Measurements from ENCODE around the gene ARV1.

The ARV1 gene

DNA sequence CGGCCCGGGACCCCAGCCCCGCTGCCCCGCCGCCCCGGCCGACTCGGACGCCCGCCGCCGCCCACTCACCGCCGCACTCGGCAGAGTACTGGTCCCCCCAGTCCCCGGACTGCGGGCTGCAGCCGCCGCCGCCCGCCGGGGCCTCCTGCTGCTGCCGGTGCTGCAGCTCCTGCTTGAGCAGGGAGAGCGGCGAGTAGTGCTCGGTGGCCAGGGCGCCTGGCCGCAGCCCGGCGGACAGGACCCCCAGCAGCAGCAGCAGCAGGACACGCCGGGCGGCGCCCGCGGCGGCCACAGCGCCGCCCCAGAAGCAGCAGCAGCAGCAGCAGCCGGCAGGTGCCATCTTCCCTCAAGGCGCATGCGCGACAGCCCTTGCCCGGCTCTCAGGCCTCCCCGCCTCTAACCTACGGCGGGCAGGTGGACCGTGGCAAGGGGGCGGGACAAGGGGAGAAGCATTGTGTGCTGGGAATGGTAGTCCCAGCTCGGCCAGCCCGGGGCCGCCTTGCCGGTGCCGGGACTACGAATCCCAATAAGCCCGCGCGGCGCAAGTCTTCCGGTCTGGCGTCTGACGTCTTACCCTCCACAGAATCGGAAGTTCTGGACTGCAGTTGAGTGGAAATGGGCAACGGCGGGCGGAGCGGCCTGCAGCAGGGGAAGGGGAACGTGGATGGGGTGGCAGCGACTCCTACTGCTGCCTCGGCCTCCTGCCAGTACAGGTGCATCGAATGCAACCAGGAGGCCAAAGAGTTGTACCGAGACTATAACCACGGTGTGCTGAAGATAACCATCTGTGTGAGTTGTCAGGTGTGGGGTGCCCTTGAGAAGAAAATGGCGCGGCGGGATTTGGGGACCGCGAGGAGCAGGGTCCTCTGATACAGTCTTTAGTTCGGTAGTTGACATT lies at the start of gene ARV1, which contains the start of gene TTC13:
Gene ARV1, plus strand, starts transcription at position 604 of the 898 bp plus-strand sequence. Its CDS starts 12 bp downstream, at position 616.
Gene TTC13, minus strand, starts transcription at position 371 of the 898 bp plus-strand sequence. Its CDS starts 31 bp downstream, at position 340.
- peak; percentile 99 for DNase-seq

DNA sequence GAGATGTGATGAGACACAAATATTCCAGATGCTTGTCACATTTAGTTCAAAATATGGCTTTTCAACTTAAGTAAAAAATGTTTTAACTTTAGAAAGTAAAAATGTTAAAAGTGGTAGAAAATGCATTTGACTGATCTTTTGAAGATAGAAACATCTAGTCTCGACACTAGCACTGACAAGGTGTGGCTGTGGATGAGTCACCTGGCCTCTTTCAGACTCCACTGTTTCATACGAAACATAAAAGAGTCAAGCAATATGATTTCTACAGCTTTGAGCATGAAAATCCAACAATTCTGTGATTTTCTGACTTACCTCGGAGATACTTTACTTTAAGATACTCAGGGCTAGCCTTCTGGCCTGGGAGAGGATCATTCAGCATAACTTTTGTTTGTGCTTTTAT lies 47.9 kb upstream of the ARV1 start:
- no peak for DNase-seq

DNA sequence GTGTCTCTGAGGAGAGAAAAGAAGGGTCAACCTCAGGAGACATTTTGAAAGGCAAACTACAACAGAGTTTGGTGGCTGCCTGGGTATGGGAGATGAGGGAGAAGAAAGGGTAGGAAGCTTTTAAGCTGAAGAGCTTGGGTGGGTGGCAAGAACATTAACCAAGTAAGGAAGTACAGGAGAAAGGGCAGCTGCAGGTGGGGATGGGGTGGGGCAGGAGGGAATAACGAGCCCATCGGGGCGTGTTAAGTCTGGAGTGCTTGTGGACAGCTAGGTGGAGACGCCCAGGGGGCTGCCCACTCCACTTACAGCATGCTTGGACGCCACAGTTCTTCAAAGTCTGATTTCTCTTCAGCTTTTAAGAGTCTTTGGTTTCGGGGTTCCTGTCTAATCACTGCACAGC lies 43.0 kb upstream of the ARV1 start:
- no peak for DNase-seq

DNA sequence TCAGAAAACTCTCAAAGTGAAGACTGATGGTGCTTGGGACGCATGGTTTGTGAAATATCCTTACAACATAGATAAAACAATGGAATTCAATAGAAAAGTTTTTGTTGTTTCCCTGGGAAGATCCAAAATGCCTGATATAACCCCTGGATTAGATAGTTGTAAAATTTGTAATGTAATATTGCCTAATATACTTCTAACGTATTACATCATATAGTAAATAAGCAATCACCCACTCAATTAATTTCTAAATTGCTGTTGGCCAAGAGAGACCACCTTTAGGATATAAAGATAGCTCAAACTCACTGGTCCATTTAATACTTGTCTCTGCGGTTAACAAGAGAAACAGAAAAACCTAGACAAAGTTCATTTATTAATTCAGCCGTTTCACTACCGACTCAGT lies 42.4 kb upstream of the ARV1 start:
- no peak for DNase-seq

DNA sequence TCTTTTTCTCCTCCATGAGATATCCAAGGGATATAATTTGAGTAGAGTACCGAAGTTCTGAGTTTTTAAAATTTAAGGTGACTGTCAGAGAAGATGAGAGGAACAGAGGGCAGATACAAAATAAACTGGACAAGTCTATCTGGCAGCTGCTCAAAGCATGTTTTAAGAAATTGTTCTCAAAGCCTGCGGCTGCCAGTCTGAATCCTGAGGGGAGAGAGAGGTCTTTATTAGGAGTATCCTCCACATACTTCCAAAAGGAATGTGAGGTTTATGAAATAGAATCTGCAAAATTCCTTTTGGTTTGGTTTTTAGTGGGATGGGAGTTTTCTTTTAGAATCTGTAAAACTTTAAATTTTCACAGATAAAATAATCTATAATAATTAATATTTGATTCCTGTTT lies 41.5 kb upstream of the ARV1 start:
- DNase-seq = no peak

DNA sequence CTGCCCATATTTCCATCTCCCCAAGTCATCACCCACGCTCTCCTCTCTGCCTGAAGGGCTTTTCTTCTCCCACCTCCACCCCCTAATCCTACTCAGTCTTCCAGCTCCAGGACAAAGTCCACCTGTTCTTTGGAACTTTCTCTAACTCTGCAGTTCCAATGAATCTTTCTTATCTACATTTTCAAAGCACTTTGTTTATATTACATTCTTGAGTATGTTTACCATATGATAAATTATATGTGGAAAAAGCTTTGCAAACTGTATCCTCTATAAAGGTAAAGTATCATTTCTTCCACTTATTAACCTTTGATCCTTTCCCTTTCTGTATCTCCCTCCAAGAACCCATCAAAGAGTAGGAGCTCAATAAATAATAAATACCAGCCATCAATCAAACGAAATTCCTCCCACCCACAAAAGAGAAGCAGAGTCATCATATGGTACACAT lies 39.9 kb upstream of the ARV1 start:
- no peak for DNase-seq

DNA sequence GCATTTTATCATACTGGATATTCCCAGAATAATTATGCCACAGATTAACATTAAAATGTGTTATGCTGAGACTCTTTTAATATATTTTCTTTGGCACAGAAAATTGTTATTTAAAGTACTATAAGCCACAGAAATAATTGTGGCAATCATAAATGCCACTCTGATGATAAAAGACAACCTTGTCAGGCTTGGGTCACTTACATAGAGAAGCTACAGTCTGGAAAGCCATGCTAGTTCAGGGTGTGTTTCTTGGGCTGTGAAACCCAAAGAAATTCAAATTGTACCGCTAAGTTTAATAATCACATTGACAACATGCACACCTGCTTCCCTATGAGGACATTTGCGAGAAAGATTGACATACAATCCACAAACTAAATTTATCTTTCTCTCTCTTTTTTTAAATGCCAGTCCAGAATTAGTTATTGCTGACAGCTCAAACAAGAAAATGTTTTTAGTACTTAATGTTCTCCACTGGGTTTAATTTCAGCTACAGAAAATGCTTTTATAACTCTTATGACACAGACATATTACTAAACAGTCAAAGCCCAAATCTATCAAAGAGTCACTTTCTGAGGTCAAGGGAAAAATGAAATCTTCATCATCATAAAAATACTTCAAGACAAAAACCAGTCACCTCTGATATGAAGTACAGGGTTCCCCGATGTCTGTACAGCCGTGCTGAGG lies 38.9 kb upstream of the ARV1 start:
- no peak for DNase-seq

DNA sequence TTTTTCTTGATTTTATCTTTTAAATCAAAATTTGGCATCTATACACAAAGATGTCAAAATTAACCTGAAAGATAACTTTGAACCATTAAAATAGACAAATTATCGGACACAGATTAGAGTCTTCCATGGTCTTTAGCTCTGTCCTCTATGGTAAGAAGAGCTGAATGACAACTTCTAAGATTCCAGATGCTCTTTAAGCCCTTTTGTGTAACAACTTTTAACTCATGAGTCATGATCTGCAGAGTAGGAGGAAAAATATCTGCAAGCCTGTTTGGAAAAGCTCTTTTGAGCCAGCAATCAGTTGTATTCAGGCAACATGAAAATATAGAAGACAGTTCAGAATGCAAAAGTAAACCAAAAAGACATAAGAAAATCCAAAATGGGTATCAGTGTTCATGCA lies 38.0 kb upstream of the ARV1 start:
- no peak for DNase-seq

DNA sequence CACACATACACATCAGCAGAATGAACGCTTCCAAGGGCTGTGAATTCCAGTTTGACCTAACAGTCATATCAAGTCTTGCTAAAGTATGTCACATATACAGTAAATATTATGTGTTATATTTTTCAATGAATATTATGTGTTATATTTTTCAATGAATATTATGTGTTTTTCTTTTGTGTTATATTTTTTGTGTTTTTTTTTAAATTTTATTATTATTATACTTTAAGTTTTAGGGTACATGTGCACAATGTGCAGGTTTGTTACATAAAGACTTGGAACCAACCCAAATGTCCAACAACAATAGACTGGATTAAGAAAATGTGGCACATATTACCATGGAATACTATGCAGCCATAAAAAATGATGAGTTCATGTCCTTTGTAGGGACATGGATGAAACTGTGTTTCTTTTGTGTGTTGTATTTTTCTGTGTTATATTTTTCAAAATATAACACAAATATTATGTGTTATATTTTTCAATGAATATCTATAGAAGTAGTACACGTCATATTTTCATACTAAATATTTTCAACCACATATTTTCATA lies 35.8 kb upstream of the ARV1 start:
- DNase-seq = no peak

DNA sequence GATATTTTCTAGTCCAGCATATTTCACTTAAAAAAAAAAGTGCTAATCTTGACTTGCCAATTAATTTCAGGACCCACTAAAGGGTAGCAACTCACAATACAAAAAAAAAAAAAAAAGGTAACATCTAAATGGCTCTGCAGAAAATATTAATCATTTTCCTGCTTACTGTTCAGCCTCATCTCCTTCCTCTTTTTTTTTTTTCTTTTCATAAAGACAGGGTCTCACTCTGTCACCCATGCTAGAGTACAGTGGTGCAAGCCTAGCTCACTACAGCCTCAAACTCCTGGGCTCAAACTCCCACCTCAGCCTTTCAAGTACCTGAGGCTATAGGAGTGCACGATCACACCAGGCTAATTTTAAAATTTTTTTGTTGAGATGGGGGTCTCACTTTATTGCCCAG lies 30.6 kb upstream of the ARV1 start:
- DNase-seq = no peak

DNA sequence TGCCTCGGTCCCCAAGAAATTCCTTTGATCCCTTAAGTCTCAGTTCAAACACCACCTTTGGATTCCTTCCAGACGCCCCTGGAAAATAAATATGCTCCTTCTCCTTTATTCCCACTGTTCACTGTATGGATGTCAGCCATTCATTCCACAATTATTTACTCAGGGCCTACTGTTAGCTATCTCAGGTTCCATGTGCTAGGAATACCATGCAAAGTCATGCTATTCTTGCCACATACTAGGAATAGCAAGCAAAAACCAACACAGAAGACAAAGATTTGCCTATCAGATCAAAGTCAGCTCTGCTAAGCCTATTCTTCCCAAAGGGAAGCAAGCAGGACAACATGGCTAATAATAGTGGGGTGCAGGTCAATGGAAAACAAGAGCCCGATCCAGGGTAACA lies 30.0 kb upstream of the ARV1 start:
- DNase-seq = no peak

DNA sequence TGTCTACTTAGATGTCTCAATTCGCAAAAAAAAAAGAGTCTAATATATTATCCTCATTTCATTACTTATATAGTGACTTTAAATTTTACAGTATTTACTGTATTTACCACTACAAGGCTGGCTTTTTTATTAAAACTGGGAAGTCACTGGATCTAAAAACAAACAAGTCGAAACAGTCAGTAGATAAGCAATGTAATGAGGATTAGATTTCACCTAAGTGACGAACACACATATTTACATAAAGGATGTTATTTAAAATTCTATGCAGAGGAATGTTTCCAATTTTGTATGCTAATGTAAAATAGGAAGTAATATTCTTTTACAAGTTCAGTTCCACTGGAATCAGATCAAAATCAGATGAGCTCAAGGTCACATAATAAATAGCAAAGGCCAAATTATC lies 28.5 kb upstream of the ARV1 start:
- no peak for DNase-seq

DNA sequence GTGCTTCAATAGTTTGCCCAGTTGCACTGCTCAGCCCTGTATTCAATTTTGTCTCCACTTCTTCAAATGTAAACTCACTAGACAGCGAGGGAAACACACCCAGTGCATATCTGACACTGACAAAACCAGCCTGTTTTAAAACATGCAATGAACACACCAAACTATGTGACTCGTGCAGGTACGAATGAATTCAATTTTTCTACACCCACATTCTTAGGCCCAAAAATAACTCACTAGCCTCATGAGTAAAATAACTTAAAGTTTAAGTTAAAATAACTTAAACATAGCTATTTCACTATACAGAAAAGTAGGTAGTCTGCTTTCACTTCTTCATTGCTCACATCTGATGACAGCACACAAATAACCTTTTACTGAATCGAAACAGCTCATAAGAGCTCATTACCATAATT lies 21.3 kb upstream of the ARV1 start:
- DNase-seq = no peak

DNA sequence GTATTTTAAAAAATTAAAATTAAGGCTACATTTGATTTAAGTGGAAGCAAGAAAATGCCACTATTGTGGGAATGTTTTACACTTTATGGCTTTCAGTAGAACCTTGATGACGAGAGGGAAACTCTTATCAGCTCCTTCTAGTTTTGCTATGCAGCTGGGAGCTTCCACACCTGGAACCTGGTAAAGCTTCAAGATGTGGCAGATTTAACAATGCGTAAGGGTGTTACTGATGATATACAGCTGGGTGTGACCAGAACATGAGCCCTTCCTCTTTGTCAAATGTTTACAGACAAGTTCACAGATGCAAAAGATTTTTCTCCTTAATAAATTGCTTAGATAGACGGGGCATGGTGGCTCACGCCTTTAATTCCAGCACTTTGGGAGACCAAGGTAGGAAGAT lies 20.5 kb upstream of the ARV1 start:
- DNase-seq = no peak

DNA sequence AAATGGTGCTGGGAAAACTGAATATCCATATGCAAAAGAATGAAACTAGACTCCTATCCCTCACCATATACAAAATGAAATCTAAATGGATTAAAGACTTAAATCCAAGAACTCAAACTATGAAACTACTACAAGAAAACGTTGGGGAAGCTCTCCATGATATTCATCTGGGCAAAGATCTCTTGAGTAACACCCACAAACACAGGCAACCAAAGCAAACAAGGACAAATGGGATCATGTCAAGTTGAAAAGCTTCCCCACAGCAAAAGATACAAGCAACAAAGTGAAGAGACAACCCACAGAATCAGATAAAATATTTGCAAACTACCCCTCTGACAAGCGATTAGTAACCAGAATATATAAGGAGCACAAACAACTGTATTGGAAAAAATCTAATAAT lies 14.0 kb upstream of the ARV1 start:
- no peak for DNase-seq

DNA sequence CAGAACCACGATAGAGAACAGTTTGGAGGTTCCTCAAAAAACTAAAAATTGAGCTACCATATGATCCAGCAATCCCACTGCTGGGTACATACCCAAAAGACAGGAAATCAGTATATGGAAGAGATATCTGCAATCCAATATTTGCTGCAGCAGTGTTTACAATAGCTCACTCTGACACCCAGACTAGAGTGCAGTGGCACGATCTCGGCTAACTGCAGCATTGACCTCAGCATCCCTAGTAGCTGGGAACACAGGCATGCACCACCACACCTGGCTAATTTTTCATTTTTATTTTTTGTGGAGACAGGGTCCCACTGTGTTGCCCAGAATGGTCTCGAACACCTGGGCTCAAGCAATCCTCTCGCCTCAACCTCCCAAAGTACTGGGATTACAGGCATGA lies 13.4 kb upstream of the ARV1 start:
- DNase-seq = no peak

DNA sequence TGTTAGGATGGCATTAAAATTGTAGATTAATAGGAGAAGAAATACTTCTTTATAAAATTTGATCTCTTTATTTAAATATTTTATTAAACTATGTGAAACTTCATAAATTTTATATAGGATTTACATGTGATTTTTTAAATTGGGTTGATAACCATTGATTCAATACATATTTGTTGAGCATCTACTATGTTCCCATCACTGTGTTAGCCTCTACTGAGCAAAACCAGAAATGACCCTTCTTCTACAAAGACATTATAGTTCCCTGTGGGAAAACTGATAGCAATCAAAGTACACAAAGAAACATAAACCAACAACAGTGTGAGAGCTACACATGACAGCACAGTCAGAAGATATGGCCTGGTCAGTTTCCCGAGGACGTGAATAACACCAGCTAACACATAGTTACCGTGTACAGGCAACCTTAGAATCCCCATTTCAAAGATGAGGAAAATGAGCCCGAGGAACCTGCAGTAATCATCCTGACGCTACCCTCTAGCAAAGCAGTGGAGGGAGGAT lies 12.5 kb upstream of the ARV1 start:
- DNase-seq = no peak

DNA sequence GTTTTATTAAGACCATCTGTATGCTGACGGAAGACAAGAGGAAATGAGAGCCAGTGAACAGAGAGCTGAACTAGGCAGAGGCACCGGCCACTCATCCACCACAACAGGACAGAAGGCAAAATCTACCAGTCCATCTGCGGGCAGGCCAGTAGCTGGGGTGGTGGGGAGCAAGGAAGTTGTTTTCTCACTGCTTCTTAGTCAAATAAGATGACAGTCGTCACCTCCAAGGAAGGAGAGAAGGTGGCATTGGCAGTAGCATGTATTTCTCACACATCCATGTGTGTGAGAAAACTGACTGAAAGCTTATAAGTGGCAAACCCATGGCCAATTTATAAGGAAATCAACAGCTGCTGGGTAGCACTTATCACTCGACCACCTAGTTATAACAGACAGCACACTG lies 8.5 kb upstream of the ARV1 start:
- DNase-seq = no peak

DNA sequence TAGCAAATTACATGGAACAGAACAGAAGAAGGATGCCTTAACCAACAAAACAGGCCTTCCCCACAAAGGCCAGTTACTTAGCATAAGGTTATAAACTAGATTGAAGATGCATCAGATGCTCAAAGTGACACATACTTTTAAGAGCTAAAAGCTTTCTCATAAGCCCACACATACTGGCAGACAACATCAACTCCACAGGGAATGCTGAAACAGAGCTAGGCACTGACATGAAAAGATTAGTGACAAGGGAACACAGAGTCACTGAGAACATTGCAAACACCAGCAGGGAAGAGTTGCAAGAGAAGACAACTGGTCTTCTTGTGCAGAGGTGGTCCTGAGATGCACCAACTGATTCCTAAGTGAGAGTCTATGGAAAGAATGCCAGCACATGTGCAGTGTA lies 7.1 kb upstream of the ARV1 start:
- DNase-seq = no peak

DNA sequence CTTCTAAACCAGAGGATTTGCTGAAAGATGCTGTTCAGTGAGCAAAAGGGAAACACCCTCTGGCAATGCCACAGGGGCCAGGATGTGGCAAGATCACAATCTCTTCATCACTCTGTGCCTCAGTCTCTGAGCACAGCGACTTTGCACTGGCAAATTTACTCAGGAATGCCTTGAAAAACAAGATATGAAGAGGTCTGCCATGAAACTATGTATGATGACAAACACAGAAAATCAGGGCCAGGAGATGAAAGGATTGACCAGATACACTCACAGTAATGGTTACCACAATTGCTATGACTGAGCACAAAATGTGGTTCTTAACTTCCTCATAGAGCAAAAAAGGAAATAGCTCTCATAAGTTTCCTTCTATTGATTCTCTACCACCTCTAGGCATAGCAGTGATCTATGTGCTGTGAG lies 6.0 kb upstream of the ARV1 start:
- peak; percentile 48 for DNase-seq

DNA sequence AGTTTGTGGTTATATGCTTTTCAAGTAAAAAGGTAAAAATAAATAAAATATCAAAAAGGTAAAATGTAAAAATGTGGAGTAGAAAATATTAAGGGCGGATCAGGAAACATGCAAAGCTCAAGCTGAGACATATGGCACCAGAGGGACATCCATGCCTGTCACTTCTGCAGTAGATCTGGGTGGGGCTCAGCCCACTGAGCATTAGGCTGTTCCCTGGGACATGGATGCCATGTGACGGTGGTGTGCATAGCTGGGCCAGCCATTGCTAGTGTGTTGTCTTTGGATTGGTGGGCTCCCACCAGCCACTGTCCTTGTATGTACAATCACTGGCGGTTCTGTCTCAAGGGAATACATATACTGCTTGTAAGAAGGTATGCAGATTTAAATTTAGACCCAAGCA lies 3.3 kb upstream of the ARV1 start:
- no peak for DNase-seq

DNA sequence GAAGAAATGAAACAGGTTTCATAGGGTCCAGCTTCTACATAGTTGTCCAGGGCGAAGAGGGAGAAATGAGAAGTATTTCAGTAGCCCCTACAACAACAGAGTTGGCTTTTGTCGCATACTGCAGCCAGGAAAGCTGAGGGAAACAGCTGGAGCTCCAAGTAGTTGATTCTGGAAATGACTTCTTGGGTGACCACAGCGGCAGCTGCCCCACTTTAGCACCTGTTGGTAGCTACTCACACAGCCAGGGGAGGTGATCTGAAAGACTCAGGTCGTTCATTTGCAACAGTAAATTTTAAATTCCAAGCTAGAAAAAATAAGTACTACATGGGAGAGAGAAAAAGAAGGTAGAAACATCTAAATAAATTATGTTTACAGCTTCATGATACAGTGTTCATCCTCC lies 2.5 kb upstream of the ARV1 start:
- DNase-seq = no peak

DNA sequence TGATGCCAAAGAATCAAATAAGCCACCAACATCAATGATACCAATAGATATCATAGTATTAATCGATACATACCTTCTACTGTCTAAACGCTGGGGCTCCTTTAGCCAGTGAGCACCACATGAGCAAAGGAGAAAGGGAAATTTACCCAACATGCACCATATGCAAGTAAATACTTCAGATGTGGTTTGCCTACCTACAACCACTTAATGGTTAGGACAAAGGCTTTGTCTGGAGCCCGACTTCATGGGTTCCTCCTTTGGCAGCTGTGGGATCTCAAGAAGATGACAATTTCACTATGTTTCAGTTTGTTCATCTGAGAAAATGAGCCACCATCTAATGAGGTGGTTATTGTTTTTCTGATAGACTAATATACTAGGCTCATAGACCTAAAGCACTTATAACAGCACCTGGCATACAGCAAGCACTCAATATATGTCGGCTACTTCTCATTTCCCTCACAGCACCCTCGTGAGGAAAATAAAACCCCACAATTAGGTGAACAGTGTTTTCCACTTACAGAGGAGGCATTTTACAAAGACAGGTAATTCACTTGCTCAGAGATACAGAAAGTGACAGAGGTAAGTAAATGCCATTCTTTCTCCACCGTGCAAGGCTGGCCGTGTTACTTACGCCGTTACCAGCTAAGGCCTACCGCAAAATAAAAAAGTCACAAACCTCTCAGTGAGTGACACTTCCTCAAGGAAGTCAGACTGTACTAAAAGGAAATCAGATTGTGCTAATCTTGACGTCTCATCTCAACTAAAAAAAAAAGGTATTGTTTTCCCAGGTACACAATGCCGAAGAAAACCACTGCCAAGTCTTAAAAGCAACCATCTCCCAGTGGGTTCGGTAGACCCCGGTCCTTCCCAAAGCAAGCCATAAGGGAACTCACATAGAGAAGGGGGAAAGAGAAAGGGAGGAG lies 1.8 kb upstream of the ARV1 start:
- DNase-seq = peak; percentile 54
